Fibroblast of skin of right biceps (primary cell): ENCODE measurements around the gene ZW10.

Source experiments
- DNase-seq: peaks from one replicate; pipeline ENCODE4 v3.0.0-alpha.2; 2013

Gene ZW10

GRCh38 chr11:113697111-113697510 lies 76.4 kb downstream of the ZW10 start:
- no peak for DNase-seq

GRCh38 chr11:113695207-113695606 lies 78.3 kb downstream of the ZW10 start:
- DNase-seq, result no peak

- DNase-seq, result no peak
Observed at GRCh38 chr11:113694390-113694789, 79.1 kb downstream of the ZW10 start.

GRCh38 chr11:113693030-113693429 lies 80.5 kb downstream of the ZW10 start:
- DNase-seq, result no peak

- DNase-seq, result peak; percentile 66
Observed at GRCh38 chr11:113690619-113691569, 82.6 kb downstream of the ZW10 start.

- DNase-seq, result no peak
Observed at GRCh38 chr11:113689768-113690618, 83.5 kb downstream of the ZW10 start.

GRCh38 chr11:113685654-113686359 lies 87.7 kb downstream of the ZW10 start:
- no peak for DNase-seq

GRCh38 chr11:113684496-113684895 lies 89.0 kb downstream of the ZW10 start:
- peak; percentile 39 for DNase-seq

GRCh38 chr11:113683481-113684046 lies 89.9 kb downstream of the ZW10 start:
- DNase-seq, result no peak
